ENCODE results near the gene ZYG11B.
"Not testable (repeated sequence)": the region's sequence is repeated elsewhere in the genome, so short reads cannot be mapped to it uniquely, and the experiment has no call there.

ZYG11B gene

DNA sequence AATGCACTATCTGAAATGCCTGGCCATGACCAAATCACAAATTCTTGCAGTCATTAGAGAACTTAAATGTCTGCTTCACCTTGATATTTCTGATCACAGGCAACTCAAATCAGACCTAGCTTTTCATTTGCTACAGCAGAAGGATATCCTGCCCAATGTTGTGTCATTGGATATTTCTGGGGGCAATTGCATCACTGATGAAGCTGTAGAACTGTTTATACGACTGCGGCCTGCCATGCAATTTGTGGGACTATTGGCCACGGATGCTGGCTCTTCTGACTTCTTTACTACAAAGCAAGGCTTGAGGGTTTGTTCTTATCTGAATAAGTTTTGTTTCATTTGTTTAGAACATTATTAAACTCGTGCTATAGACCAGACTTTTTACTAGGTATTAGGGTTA lies 131.2 kb downstream of the ZYG11B start:
- Histone ChIP-seq H3K79me2 (ENCODE audit: control insufficient read depth, insufficient read depth, low read length, poor library complexity) (no peaks in the 10 kb centered on the region), H3K4me2 (ENCODE audit: low read length) (no peak overlapping the region), H3K9me3 (ENCODE audit: insufficient read depth, low read depth, low read length) (no peaks in the 10 kb centered on the region), H3K36me3 (ENCODE audit: control insufficient read depth in 1 of 2, insufficient read depth in 2 of 2, low read length in 2 of 2) (no peaks in the 10 kb centered on the region), H2BK12ac (ENCODE audit: low read length) (no peak overlapping the region), H4K91ac (ENCODE audit: low read depth, low read length) (no peak overlapping the region), H2BK5ac (ENCODE audit: low read depth, low read length, poor library complexity) (no peak overlapping the region), H3K18ac (ENCODE audit: low read length) (no peak overlapping the region), H2AFZ (ENCODE audit: insufficient read depth, low read length, poor library complexity) (no peak overlapping the region), H3K79me1 (ENCODE audit: low read length) (no peaks in the 10 kb centered on the region), H3K4me1 (ENCODE audit: control insufficient read depth in 1 of 2, insufficient read depth in 2 of 2, low read length in 2 of 2) (no peaks in the 10 kb centered on the region), H3K9ac (ENCODE audit: low read length) (no peak overlapping the region), H2AK5ac (ENCODE audit: low read length) (no peak overlapping the region), H4K12ac (ENCODE audit: low read depth, low read length) (no peak overlapping the region), H3K4ac (ENCODE audit: low read depth, low read length) (no peak overlapping the region), H3K4me3 (ENCODE audit: low read depth, low read length) (no peak overlapping the region), H3K14ac (ENCODE audit: low read length) (no peak overlapping the region), H2BK120ac (ENCODE audit: insufficient read depth, low read length, poor library complexity) (no peak overlapping the region), H4K8ac (ENCODE audit: low read depth, low read length) (no peak overlapping the region), H3K27ac (ENCODE audit: low read depth, low read length) (no peak overlapping the region), H3K23ac (ENCODE audit: low read length) (no peak overlapping the region), H3K27me3 (ENCODE audit: insufficient read depth, low read length) (no peaks in the 10 kb centered on the region)
- no peak for DNase-seq
- WGBS (ENCODE audit: extremely low coverage, insufficient coverage, insufficient read length), result no CpG with 5 or more reads among the region's 4 CpGs

DNA sequence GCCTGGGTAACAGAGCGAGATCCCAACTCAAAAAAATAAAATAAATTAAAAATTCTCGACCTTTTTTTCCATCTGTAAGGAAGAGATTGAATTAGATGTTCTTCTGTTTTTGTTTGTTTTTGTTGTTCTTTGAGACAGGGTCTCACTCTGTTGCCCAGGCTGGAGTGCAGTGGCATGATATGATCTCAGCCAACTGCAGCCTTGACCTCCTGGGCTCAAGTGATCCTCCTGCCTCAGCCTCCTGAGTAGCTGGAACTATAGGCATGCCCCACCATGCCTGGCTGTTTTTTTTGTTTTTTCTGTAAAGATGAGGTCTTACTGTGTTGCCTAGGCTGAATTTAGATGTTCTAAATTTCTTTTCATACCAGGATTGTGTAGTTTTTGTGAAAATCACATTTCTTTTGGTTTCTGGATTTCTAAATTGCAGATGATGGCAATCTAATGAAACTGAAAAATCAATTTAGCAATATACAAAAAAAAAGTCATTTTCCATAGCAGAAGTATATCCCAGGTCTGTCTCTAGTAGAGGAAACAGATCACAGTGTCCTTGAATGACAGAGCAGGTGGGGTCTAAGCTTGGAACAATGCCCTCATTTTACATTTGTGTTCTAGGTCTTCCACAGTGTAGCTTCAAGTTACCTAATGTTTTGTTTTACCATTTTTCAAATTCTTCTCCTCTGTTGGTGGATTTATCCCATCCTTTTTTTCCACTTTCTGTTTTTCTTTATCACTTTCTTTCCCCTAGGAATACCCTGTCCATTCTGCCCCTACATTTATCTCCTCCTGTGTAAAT lies 136.6 kb downstream of the ZYG11B start:
- H3K4me3 ChIP-seq (ENCODE audit: low read depth, low read length), result no peak overlapping the region
- no peak overlapping the region for H3K23ac ChIP-seq (ENCODE audit: low read length)
- no peak overlapping the region for H3K4me2 ChIP-seq (ENCODE audit: low read length)
- H3K79me2 ChIP-seq (ENCODE audit: control insufficient read depth, insufficient read depth, low read length, poor library complexity), result no peaks in the 10 kb centered on the region
- H3K4me1 ChIP-seq (ENCODE audit: control insufficient read depth in 1 of 2, insufficient read depth in 2 of 2, low read length in 2 of 2), result no peaks in the 10 kb centered on the region
- no peak overlapping the region for H2BK120ac ChIP-seq (ENCODE audit: insufficient read depth, low read length, poor library complexity)
- H4K91ac ChIP-seq (ENCODE audit: low read depth, low read length), result no peak overlapping the region
- H2AK5ac ChIP-seq (ENCODE audit: low read length), result no peak overlapping the region
- no peak overlapping the region for H3K27ac ChIP-seq (ENCODE audit: low read depth, low read length)
- H3K27me3 ChIP-seq (ENCODE audit: insufficient read depth, low read length), result no peaks in the 10 kb centered on the region
- no peak overlapping the region for H3K4ac ChIP-seq (ENCODE audit: low read depth, low read length)
- H3K18ac ChIP-seq (ENCODE audit: low read length), result no peak overlapping the region
- WGBS (ENCODE audit: extremely low coverage, insufficient coverage, insufficient read length), result no CpG with 5 or more reads among the region's 2 CpGs
- no peak overlapping the region for H2BK12ac ChIP-seq (ENCODE audit: low read length)
- H3K9me3 ChIP-seq (ENCODE audit: insufficient read depth, low read depth, low read length), result no peaks in the 10 kb centered on the region
- H3K9ac ChIP-seq (ENCODE audit: low read length), result no peak overlapping the region
- H3K14ac ChIP-seq (ENCODE audit: low read length), result no peak overlapping the region
- no peak overlapping the region for H4K12ac ChIP-seq (ENCODE audit: low read depth, low read length)
- H3K79me1 ChIP-seq (ENCODE audit: low read length), result no peaks in the 10 kb centered on the region
- no peak overlapping the region for H4K8ac ChIP-seq (ENCODE audit: low read depth, low read length)
- no peak overlapping the region for H2BK5ac ChIP-seq (ENCODE audit: low read depth, low read length, poor library complexity)
- no peaks in the 10 kb centered on the region for H3K36me3 ChIP-seq (ENCODE audit: control insufficient read depth in 1 of 2, insufficient read depth in 2 of 2, low read length in 2 of 2)
- DNase-seq, result no peak
- H2AFZ ChIP-seq (ENCODE audit: insufficient read depth, low read length, poor library complexity), result no peak overlapping the region

DNA sequence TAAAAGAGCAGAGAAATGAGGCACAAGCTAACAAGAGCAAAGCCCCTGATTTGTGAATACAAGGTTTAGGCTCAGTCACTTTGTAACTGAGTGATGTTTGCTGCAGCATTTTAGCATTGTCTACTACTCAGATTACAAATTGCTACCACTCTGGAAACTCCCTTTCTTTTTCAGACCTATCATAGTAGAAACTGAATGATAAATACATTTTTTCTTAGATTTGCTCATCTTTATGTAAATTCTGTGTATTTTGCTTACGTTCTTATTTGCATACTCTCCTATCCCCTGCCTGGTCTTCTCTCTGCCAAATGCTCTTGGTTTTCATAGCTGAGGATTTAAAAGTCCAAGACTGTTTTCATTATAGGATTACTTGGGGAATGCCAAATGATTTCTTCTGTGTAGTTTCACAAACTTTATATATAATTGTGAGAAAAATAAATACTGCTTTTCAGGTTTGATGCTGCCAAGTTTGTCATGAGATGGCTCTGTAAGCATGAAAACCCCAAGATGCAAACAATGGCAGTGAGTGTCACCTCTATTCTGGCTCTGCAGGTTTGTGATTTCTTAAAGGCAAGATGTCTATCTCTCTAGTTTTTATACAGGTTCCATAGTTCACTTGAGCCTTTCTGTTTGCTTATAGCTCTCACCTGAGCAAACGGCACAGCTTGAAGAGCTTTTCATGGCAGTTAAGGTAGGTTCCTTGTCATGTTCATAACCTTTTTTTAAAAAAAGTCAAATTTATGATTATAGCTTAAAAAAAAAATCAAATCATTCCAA lies 141.0 kb downstream of the ZYG11B start:
- Histone ChIP-seq H3K27me3 (ENCODE audit: insufficient read depth, low read length) (no peaks in the 10 kb centered on the region), H4K12ac (ENCODE audit: low read depth, low read length) (no peak overlapping the region), H3K4me1 (ENCODE audit: control insufficient read depth in 1 of 2, insufficient read depth in 2 of 2, low read length in 2 of 2) (no peaks in the 10 kb centered on the region), H2AK5ac (ENCODE audit: low read length) (no peak overlapping the region), H3K4me2 (ENCODE audit: low read length) (no peak overlapping the region), H3K9me3 (ENCODE audit: insufficient read depth, low read depth, low read length) (no peaks in the 10 kb centered on the region), H4K91ac (ENCODE audit: low read depth, low read length) (no peak overlapping the region), H3K18ac (ENCODE audit: low read length) (no peak overlapping the region), H2BK120ac (ENCODE audit: insufficient read depth, low read length, poor library complexity) (no peak overlapping the region), H3K14ac (ENCODE audit: low read length) (no peak overlapping the region), H2BK5ac (ENCODE audit: low read depth, low read length, poor library complexity) (no peak overlapping the region), H3K4me3 (ENCODE audit: low read depth, low read length) (no peak overlapping the region), H3K79me2 (ENCODE audit: control insufficient read depth, insufficient read depth, low read length, poor library complexity) (no peaks in the 10 kb centered on the region), H3K9ac (ENCODE audit: low read length) (no peak overlapping the region), H3K4ac (ENCODE audit: low read depth, low read length) (no peak overlapping the region), H4K8ac (ENCODE audit: low read depth, low read length) (no peak overlapping the region), H2BK12ac (ENCODE audit: low read length) (no peak overlapping the region), H3K23ac (ENCODE audit: low read length) (no peak overlapping the region), H3K79me1 (ENCODE audit: low read length) (no peaks in the 10 kb centered on the region), H3K27ac (ENCODE audit: low read depth, low read length) (no peak overlapping the region), H3K36me3 (ENCODE audit: control insufficient read depth in 1 of 2, insufficient read depth in 2 of 2, low read length in 2 of 2) (no peaks in the 10 kb centered on the region), H2AFZ (ENCODE audit: insufficient read depth, low read length, poor library complexity) (no peak overlapping the region)
- no CpG with 5 or more reads among the region's 2 CpGs for WGBS (ENCODE audit: extremely low coverage, insufficient coverage, insufficient read length)
- DNase-seq, result no peak

GRCh38 chr1:52869727-52870126 lies 143.5 kb downstream of the ZYG11B start:
- not testable (repeated sequence) for H2AK5ac ChIP-seq (ENCODE audit: low read length); H2AFZ ChIP-seq (ENCODE audit: insufficient read depth, low read length, poor library complexity); H3K23ac ChIP-seq (ENCODE audit: low read length); H4K91ac ChIP-seq (ENCODE audit: low read depth, low read length); H3K27me3 ChIP-seq (ENCODE audit: insufficient read depth, low read length); H2BK12ac ChIP-seq (ENCODE audit: low read length); H4K8ac ChIP-seq (ENCODE audit: low read depth, low read length); DNase-seq; H3K4me3 ChIP-seq (ENCODE audit: low read depth, low read length); H3K36me3 ChIP-seq (ENCODE audit: control insufficient read depth in 1 of 2, insufficient read depth in 2 of 2, low read length in 2 of 2); H3K14ac ChIP-seq (ENCODE audit: low read length); H3K4ac ChIP-seq (ENCODE audit: low read depth, low read length); H2BK5ac ChIP-seq (ENCODE audit: low read depth, low read length, poor library complexity); H3K9me3 ChIP-seq (ENCODE audit: insufficient read depth, low read depth, low read length); H3K27ac ChIP-seq (ENCODE audit: low read depth, low read length); H3K4me2 ChIP-seq (ENCODE audit: low read length); H3K18ac ChIP-seq (ENCODE audit: low read length); H2BK120ac ChIP-seq (ENCODE audit: insufficient read depth, low read length, poor library complexity); H4K12ac ChIP-seq (ENCODE audit: low read depth, low read length); H3K9ac ChIP-seq (ENCODE audit: low read length); H3K79me1 ChIP-seq (ENCODE audit: low read length); H3K4me1 ChIP-seq (ENCODE audit: control insufficient read depth in 1 of 2, insufficient read depth in 2 of 2, low read length in 2 of 2); H3K79me2 ChIP-seq (ENCODE audit: control insufficient read depth, insufficient read depth, low read length, poor library complexity)
- WGBS (ENCODE audit: extremely low coverage, insufficient coverage, insufficient read length), result no CpG with 5 or more reads among the region's 29 CpGs
